T-helper 22 cell (primary cell): ENCODE results near the gene ARCN1.

Experiments used
- DNase-seq: peaks from one replicate; pipeline ENCODE4 v3.0.0-alpha.2; 2020; ENCODE audit warnings: low read depth

Gene ARCN1

DNA sequence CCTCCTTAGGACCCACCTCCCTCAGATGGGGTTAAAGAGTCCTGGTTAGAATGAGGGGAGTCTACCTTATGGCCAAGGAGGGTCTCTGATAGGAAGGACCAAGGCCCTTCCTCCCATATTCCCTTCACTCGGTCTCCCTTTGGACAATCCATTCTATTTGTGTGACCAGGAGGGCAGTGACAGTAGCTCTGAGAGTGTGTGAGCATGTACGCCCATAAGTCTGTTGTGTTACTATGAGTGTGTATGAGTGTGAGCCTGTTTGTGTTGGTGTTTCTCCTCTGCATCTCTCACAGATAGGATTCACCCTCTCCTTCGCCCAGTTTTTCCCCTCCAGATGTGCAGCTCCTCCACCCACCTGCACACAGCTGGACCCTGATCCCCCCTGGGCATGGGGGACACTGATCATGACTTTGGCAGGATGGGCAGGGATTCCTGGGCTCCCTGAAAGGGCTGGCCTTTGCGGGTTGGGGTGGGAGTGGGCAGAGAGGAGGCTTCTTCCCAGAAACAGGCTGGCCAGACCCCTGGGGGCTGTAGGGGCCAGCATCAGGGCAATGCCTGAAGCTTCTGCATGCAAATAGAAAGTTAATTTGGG is 49.7 kb downstream of the ARCN1 start:
- no peak for DNase-seq

DNA sequence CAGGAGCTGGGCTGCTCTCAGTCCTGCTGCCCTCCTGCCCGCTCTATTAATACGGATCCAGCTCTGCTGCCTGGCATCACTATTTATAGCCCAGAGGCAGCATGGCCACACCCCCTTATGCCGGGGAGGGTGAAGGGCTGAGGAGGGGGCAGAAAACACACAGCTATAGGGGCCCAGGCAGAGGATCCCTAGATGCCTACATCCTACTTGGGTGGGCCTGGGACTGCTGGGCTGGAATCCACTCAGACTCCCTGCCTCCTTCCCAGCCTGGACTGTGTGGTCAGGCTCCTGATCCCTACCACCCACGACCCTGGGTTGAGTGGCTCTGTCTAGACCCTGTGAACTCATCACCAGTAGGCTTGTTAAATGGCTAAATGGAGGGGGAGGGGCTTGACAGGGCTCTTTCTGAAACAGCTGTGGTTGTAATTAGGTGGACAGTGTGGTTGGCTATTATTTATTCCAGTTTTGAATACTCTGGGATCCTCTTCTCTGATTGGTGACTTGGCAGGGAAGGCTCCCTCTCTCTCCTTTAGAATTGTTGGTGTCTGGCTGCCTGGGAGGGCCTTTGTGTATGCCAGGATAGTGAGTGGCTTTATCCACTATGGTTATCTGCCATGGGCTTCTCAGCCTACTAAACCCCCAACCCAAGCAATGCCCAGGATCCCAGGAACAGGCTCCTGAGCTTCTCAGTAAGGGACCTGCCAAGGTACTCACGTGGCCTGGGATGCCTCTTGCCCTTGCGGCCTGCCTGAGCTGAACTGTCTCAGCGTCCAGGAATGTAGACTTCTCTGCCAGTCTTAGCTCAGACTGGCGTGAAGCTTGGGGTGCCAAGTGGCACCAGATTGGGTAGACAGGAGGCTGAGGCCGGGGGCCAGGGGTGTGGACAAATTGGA is 50.4 kb downstream of the ARCN1 start:
- no peak for DNase-seq

DNA sequence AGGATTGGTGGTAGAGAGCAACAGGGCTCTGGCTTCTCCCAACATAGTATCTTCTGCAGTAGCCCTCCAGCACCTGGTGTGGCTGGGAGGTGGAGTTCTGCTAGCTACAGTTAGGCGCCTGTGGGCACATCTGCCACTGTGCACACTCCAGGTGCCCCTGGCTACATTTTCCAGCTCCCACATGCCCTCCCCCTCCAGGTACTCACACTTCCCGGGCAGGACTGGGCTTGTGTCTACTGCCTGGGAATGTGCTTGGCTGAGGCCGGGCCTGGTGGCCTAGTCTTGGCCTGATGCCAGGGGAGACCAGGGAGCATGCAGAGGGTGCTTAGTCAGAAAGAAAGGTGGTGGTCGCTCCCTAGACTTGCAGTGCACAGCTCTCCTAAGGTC is 51.1 kb downstream of the ARCN1 start:
- no peak for DNase-seq

DNA sequence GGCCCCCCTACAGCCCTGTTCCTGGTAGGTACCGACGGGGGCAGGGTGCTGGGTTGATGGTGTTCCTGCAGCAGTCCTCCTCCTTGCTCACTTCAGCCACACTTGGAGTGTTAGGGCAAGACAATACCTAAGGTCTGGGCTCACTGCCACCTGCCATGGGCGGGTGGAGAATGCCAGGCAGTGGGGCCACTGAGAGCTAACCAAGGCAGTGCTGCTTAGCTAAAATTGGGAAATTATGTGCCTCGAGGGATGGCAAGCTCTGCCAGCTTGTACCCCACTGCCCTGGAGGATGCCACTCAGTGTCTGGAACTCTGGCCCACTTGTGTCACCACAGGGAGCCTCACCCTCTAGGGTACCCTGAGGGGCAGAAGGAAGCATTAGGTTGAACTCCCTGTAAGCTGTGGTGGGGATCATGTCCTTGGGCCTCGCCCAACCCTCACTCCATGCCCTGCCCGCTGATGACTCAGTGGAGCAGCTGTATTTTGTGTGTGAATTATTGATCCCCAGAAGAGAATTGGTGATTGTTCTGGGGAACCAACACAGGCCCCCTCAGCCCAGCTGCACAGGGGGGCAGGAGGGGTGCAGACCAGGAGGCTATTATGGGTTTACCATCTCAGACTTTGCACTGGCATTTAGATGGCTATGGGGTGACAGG is 53.0 kb downstream of the ARCN1 start:
- no peak for DNase-seq

DNA sequence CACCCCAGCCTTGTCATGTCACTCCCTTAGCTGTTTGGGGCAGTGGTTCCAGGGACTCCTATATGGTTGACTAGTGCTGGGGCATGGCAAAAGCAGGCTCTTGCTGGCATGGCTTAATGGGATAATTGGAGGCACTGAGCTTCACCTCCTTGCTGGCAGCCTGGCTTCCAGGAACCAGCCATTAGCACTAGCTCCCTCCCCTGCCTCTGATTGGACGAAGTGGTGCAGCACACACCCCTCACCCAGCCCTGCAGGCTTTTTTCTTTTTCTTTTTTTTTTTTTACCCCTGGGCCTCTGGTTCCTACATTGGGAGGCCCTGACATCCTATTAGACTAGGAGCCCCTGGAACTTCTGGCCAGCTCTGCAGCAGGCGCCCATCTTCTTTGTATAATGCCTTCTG is 53.8 kb downstream of the ARCN1 start:
- no peak for DNase-seq

DNA sequence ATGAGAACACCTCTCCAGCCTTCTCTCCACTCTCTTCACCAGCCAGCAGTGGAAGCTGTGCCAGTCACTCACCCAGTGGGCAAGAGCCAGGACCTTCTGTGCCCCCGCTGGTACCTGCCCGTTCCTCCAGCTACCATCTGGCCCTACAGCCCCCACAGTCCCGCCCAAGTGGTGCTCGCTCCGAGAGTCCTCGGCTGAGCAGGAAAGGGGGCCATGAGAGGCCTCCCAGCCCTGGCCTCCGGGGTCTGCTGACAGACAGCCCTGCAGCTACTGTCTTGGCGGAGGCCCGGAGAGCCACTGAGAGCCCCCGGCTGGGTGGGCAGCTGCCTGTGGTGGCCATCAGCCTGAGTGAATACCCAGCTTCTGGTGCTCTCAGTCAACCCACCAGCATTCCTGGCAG is 55.4 kb downstream of the ARCN1 start:
- no peak for DNase-seq

DNA sequence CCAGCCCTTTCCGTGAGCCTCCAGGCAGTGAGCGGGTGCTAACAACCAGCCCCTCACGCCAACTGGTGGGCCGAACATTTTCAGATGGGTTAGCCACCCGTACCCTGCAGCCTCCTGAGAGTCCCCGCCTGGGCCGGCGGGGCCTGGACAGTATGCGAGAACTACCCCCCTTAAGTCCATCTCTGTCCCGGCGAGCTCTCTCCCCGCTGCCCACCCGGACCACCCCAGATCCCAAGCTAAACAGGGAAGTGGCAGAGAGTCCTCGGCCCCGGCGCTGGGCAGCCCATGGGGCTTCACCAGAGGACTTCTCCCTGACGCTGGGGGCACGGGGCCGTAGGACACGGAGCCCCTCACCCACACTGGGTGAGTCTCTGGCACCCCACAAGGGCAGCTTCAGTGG is 55.8 kb downstream of the ARCN1 start:
- DNase-seq = no peak

DNA sequence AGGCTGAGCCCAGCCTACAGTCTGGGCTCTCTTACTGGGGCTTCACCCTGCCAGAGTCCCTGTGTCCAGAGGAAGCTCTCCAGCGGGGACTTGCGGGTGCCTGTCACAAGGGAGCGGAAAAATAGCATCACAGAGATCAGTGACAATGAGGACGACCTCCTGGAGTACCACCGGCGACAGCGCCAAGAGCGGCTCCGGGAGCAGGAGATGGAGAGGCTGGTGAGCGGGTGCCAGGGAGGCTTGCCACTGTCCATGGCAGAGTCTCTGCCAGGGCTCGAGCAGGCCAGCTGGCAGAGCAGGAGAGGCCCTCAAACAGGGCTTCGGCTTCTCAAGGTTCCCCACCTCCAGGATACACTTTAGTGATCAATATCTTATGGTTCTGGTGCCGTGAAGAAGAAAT is 56.2 kb downstream of the ARCN1 start:
- no peak for DNase-seq

DNA sequence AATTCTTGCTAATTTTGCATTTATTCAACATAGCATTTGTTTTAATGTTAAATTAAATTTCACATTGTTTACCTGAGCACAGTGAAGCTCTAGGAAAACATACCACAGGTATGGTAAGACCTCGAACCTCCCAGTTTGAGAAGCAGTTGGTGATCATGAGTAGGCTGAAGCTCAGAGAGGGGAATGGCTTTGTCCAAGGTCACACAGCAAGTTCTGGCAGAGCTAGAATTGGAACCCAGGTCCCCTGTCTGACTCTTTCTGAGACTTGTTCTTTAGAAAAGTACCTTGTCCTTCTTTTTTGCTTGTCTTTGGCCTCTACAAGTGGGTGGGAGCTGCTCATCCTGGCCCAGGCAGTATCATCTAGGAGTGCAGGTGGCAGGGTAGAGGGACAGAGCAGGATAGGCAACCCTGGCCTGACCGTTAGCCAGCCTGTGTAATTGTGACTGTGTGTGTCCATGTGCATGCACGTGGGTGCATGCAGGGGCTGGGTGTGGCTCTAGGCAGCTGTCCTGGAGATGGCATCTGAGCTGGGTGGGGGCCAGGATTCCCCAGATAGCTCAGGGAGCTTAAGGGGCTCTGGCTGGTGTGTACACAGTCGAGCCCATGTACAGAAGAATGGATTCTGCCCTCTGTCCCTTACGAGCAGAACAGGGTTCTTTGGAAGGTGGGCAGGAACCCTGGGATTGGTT is 56.8 kb downstream of the ARCN1 start:
- no peak for DNase-seq

DNA sequence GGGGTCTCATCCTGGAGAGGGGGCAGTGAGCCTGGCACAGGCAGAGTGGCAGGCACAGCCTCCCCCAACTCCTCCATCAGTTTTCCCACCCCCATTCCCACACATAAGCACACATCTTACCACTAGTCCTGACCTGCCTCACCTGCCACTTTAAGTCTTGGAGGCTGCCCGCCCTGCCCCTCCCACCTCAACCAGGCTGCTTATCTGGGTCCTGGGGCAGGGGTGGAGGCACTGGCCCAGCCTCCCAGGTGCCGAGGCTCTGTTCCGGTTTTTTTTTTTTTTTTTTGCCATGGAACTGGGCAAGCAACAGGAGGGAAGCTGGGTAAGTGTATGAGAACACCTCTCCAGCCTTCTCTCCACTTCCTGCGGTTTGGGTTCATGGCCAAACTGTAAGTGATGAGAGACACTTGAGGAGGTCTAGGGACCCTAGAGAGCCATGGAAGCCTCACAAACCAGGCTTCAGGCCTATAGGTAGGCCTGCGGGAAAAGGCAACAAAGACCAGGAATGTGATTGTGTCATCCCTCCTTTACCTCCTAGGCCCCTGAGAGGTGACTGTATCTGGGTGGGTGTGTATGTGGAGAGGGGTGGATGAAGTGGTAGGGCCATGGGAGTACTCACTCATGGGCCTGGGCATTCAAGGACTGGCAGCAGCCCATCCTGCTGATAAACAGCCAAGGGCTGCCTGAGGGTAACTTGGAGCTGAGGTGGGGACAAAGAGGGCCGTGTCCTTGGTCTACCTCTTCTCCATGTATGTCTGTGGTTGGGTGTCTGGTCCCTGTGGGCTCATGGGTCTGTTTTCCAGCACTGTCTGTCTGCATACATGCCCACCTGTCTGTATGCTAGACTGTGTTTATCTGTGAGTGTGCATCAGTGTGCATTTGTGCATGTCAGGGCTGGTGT is 57.8 kb downstream of the ARCN1 start:
- DNase-seq = no peak

DNA sequence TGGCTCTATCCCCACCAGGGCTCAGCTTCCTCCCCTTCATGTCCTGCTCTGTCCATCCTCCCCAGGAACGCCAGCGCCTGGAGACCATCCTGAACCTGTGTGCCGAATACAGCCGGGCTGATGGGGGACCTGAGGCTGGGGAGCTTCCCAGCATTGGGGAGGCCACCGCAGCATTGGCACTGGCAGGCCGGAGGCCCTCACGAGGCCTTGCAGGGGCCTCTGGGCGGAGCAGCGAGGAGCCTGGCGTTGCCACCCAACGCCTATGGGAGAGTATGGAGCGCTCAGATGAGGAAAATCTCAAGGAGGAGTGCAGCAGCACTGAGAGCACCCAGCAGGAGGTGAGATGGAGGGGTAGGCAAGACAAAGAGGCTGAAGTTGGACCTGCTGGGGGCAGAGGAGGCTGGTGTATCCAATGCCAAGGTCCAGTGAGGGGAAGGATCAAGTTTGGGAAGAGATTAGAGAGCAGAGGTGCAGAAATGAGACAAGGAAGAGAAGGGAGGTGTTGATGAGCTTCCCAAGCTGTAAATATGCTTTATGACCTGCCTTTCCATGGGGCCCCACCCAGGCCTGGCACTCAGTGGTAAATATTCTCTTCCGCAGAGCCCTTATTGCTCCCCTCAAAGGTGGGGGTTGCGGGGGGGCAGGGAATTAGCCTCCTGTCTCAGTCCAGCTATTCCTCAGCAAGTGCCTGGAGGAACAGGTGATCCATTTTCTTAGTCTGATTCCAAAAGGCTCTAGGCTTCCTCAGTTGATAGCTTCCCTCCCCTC is 59.1 kb downstream of the ARCN1 start:
- DNase-seq = no peak

DNA sequence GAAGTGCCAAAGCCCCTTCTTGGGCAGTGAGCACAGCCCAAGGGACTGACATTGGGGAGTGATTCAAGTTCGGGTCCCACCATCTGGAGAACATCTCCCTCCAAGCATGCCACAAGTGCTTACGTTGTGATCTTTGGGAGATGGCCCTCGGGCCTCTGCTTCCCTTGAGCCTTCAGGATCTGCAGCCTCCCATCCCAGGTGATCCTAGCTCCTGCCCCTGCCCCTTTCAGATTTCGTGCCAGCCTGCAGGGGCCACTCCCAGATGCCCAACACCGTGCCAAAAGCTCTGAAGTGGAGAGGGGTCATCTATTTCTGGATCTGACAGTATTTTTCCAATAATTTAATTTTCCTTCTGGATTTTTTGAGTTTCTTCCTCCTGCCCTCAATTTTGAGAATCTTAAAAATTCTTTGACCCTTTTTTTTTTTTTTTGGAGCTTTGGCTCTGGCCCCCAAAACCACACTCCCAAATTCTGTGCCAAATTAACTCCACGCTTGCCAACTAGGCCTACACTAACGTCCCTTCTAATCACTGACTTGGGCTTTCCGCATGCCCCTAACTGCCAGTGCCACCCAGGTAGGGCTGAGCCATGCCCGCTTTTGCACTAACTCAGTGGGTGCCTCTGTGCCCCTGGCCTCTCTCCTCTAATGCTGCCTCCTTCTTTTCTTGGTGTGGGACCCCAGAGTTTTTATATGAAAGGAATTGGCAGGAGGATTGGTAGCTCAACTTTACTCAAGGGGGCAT is 60.5 kb downstream of the ARCN1 start:
- no peak for DNase-seq

DNA sequence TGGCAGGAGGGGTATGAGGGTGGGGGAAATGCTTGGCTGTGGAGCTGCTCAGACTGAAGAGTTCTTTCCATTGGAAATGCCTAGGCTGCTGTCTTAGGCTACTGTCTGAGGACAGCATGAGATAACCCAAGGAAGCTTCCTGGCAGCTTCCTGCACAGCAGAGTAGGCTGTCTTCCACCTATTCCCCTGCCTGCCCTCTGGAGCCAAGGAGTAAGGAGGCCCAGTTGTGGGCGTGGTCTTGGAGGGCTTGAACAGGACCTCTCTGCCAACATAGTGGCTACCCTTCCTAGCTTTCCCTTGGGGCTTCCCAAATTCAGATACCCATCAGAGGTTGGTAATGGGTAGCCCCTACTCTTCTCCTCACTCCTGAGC is 61.1 kb downstream of the ARCN1 start:
- no peak for DNase-seq

DNA sequence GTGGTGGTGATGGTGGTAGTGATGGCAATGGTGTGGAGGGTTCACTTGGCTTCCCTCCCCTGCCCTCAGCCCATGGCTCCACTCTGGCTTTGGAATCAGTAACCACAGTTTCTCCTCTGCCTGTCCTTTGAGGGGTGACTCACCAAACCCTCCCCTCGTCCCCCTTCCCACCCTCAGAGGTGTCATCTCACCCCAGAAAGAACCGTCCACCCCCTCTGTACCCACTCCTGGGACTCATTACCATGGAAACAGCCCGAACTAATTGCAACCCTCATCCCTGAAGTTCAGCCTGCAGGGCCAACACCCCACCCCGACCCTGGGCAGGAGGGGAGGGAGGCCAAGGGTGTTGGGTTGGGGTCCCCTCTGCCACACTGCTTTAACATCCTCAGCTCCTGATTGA is 61.8 kb downstream of the ARCN1 start:
- DNase-seq = no peak

DNA sequence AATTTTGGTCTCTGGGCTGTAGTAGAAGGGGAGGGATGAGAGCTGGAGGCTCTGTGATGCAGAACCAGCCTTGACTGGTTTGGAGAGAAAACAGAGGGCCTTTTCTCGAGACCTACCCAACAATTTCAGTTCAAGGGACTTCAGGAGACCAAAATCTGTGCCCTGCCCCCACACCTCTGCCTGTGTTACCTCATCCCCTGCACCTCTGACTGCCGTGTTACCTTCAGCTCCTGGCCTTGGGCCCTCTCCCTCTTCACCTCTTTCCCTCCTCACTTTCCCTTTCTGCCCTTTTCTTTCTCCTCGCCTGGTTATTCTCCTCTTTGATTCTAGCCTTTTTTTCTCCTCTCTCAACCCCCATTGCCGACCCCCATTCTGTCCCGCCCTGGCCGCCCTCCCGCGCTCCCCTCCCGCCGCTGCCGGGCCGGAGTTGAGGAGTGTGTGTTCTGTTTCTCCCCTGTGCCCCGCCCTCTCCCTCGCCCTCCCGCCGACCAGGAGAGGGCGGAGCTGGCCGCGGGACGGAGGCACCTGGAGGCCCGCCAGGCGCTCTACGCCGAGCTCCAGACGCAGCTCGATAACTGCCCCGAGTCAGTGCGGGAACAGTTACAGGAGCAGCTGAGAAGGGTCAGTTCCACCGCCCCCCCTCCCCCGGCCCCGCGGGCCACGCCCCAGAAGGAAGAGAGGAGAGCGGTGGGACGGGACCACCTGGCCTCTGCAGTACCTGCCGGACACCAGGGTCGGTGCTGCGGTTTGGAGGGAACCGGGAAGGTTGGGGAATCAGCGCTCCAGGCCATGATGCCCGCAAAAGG is 62.4 kb downstream of the ARCN1 start:
- no peak for DNase-seq

DNA sequence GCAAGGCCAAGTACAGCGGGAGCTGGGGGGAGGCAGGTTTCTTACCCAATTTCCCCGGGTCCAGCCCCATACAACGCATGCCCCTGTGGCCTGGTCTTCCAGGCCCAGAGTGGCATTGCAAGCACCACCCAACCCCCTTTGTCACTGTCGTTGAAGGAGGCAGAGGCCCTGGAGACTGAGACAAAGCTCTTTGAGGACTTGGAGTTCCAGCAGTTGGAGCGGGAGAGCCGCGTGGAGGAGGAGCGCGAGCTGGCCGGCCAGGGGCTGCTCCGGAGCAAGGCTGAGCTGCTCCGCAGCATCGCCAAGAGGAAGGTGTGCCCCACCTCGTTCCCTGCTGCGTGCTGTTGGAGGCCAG is 63.0 kb downstream of the ARCN1 start:
- no peak for DNase-seq

DNA sequence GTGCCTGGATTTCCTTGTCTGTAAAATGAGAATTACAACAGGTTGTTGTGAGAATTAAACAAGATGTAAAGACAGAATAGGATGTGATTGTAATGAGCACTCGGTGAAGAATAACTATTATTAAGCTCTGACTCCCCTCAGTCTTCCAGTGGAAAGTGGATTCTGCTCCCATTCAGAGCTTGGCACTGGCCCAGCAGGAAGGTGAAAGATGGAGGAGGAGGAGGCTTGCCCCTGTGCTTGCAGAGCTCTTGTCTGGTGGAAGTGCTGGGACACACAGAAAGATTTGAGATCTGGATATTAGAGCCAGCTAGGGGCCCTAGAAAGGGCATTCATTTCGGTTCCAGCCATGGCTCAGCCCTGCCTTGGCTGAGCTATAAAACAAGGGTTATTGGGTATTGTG is 63.4 kb downstream of the ARCN1 start:
- DNase-seq = no peak

DNA sequence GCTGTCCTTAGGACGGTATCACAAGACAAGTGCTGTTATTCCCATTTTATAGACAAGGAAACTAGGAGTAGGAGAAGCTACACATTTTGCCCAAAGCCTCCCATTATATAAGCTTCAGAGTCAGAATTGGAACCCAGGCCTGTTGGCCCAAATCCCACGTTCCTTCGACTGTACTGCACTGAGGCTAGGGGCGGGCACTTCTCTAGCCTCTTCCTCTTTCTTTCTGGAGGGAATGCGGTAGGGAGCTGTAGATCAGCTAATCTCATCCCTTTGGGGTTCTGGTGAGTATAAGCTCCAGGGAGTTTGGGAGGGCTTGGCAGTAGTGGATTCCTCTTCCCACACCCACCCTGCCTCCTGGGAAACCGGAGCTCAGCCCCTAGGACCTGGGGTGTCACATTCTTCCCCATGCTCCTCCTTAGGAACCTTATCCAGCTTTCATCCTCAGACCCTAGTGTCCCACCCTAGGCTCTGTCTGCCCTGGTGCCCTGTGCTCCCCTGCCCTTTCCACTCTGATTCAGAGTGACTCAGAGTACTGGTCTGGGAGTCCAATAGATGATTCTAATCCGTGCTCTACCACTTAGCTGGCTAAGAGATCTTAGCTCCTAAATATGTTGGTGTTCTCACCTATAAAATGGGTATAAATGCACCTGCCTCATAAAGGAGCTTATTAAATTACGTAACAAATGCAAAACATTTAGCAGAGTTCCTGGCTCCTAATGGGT is 64.5 kb downstream of the ARCN1 start:
- no peak for DNase-seq

DNA sequence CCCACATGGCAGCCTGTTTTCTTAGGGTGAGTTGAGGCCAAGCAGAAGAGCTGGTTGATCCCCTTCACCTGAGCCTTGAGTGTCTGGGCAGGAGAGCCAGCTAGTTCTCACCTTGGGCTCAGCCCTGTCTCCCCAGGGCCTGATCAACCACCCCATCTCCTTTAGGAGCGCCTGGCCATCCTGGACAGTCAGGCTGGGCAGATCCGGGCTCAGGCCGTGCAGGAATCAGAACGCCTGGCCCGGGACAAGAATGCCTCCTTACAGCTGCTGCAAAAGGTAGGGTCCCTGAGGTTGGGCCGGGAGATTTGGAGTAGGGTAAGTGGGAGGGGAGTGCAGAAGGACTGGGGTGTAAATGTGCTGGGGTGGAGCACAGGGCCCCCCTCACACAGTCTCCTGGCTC is 66.5 kb downstream of the ARCN1 start:
- no peak for DNase-seq
